HG02973 (cell line): ENCODE measurements around the gene KRT4.
"Not testable (repeated sequence)": the region's sequence is repeated elsewhere in the genome, so short reads cannot be mapped to it uniquely, and the experiment has no call there.

Experiments used
- ATAC-seq: cut with Tn5 transposase; IDR thresholded peaks from one replicate; pipeline ENCODE4 v1.9.1; 2021; ENCODE audit warnings: moderate library complexity; ENCODE audit not compliant: unreplicated experiment

The KRT4 gene

GRCh38 chr12:52808573-52809160 is 5.2 kb downstream of the KRT4 start:
- ATAC-seq: no peak

GRCh38 chr12:52807544-52808470 is 6.1 kb downstream of the KRT4 start:
- no peak for ATAC-seq

GRCh38 chr12:52806821-52807543 is 6.9 kb downstream of the KRT4 start:
- ATAC-seq: no peak

GRCh38 chr12:52806169-52806811 is 7.6 kb downstream of the KRT4 start:
- ATAC-seq: no peak

GRCh38 chr12:52805739-52806138 is 8.2 kb downstream of the KRT4 start:
- ATAC-seq: no peak

GRCh38 chr12:52805000-52805399 is 8.9 kb downstream of the KRT4 start:
- ATAC-seq: no peak

GRCh38 chr12:52802442-52802841 is 11.5 kb downstream of the KRT4 start:
- ATAC-seq: no peak

GRCh38 chr12:52801773-52802172 is 12.1 kb downstream of the KRT4 start:
- ATAC-seq: no peak

- no peak for ATAC-seq
Observed at GRCh38 chr12:52800259-52800917, 13.5 kb downstream of the KRT4 start.

GRCh38 chr12:52799505-52800211 is 14.3 kb downstream of the KRT4 start:
- no peak for ATAC-seq

- no peak for ATAC-seq
Observed at GRCh38 chr12:52798671-52799504, 15.0 kb downstream of the KRT4 start.

- no peak for ATAC-seq
Observed at GRCh38 chr12:52798003-52798670, 15.8 kb downstream of the KRT4 start.

GRCh38 chr12:52797529-52797894 is 16.4 kb downstream of the KRT4 start:
- ATAC-seq: no peak

GRCh38 chr12:52796839-52797528 is 16.9 kb downstream of the KRT4 start:
- no peak for ATAC-seq

- ATAC-seq: no peak
Observed at GRCh38 chr12:52796429-52796794, 17.5 kb downstream of the KRT4 start.

- no peak for ATAC-seq
Observed at GRCh38 chr12:52795694-52796428, 18.1 kb downstream of the KRT4 start, which contains the start of gene KRT3. Gene KRT3 (minus strand): TSS chr12:52796117. CDS start chr12:52796042, 75 bp downstream.

- ATAC-seq: not testable (repeated sequence)
Observed at GRCh38 chr12:52795332-52795674, 18.6 kb downstream of the KRT4 start.
